Natural killer cell (primary cell): ENCODE data around the gene FOXO1. TPM values are rescaled to one million over a fixed set of nuclear protein-coding genes. Genes with fewer than 3 reads are reported as not detected.

Source experiments
- ATAC-seq, 3 donors: fragments of 150-1000 bp in 2 of 3; fragments of 200-7000 bp in 1 of 3; cut with Tn5 transposase; 1 replicate in 1 of 3; 2 replicates in 2 of 3; pipeline ENCODE4 v1.10.0; 2021; ENCODE audit warnings: mild to moderate bottlenecking in 2 of 3, moderate library complexity in 2 of 3
- DNase-seq, 2 donors: peaks; one replicate each; pipeline versions ENCODE4 v3.0.0 to v3.0.0-alpha.2; 2013 to 2021; ENCODE audit warnings: mixed read lengths in 1 of 2
- H3K27ac ChIP-seq: one replicate; pipeline ENCODE4 v1.5.1; 2013; ENCODE audit warnings: mild to moderate bottlenecking, low read length
- H3K27me3 ChIP-seq: one replicate; pipeline ENCODE4 v1.6.1; 2013; ENCODE audit warnings: low read length; ENCODE audit not compliant: control insufficient read depth, insufficient read depth
- H3K36me3 ChIP-seq: one replicate; pipeline ENCODE4 v1.6.1; 2013; ENCODE audit warnings: low read length; ENCODE audit not compliant: control insufficient read depth, insufficient read depth
- H3K4me1 ChIP-seq: one replicate; pipeline ENCODE4 v1.6.1; 2013; ENCODE audit warnings: low read length; ENCODE audit not compliant: control insufficient read depth, insufficient read depth
- H3K4me3 ChIP-seq: one replicate; pipeline ENCODE4 v1.5.1; 2013; ENCODE audit warnings: low read length
- H3K9me3 ChIP-seq: one replicate; pipeline ENCODE4 v1.6.1; 2013; ENCODE audit warnings: low read length; ENCODE audit not compliant: control insufficient read depth, insufficient read depth
- H3K27ac Mint-ChIP-seq, 2 donors: one replicate each; pipeline ENCODE4 v1.8.0; 2022; ENCODE audit warnings: mild to moderate bottlenecking in 2 of 2, mixed read lengths in 2 of 2, moderate library complexity in 1 of 2
- H3K27me3 Mint-ChIP-seq, 2 donors: one replicate each; pipeline ENCODE4 v1.8.0; 2022; ENCODE audit warnings: low read depth in 2 of 2, mixed read lengths in 2 of 2
- H3K36me3 Mint-ChIP-seq: one replicate; pipeline ENCODE4 v1.8.0; 2022; ENCODE audit warnings: mixed read lengths
- H3K4me1 Mint-ChIP-seq, 2 donors: one replicate each; pipeline ENCODE4 v1.8.0; 2022; ENCODE audit warnings: mixed read lengths in 2 of 2
- H3K4me3 Mint-ChIP-seq: one replicate; pipeline ENCODE4 v1.8.0; 2022; ENCODE audit warnings: mild to moderate bottlenecking, moderate library complexity, mixed read lengths
- H3K9me3 Mint-ChIP-seq, 2 donors: one replicate each; pipeline ENCODE4 v1.8.0; 2022; ENCODE audit warnings: mixed read lengths in 2 of 2
- CTCF ChIP-seq: fragments of 200-600 bp; IDR thresholded peaks from one replicate; pipeline ENCODE4 v1.8.0; 2022; ENCODE audit warnings: antibody characterized with exemption
- WGBS: methylation state at CpG from one replicate; pipeline ENCODE4 v1.1.7; 2013; ENCODE audit warnings: missing lambda C conversion rate; ENCODE audit not compliant: insufficient coverage; 5-methylcytosine and 5-hydroxymethylcytosine counted together
- intact Hi-C: fragments of 100-400 bp; cut with micrococcal nuclease; formaldehyde crosslinking; loops from one replicate; pipeline ENCODE4 v1.14.2; 2022
- total RNA-seq, 4 donors: library from RNA; stranded (reverse); fragments of 120-200 nt in 1 of 4; gene quantifications; one replicate each; pipeline versions ENCODE4 v1.2.3 to v1.2.4, GENCODE V29; 2013 to 2022

Gene FOXO1
- total RNA-seq, 3 donors from 2014 or later (not counting 1 experiment from before 2014, with no cell fraction given), result 23.9 to 29.8 (median 27.6) TPM

GRCh38 chr13:40564342-40565001 is 102.0 kb downstream of the FOXO1 start:
- Mint-ChIP-seq H3K36me3 (no peaks in the 10 kb centered on the region), H3K27ac (peak overlapping the region in 1 of 2 donors; percentile 6), H3K4me1 (peaks cover 56 to 60% of the 10 kb centered on the region in 2 donors), H3K27me3 (peaks cover 2 to 19% of the 10 kb centered on the region in 2 donors), H3K9me3 (no peaks in the 10 kb centered on the region), H3K4me3 (peak overlapping the region; percentile 50)
- no peaks in the 10 kb centered on the region for H3K9me3 ChIP-seq
- peak in 1 of 2 donors; percentile 58 for DNase-seq
- H3K4me1 ChIP-seq, result peaks cover 24% of the 10 kb centered on the region
- H3K36me3 ChIP-seq, result peaks cover 6% of the 10 kb centered on the region
- peaks cover 3% of the 10 kb centered on the region for H3K27me3 ChIP-seq
- no peak overlapping the region for H3K27ac ChIP-seq
- intact Hi-C loops, result no loop called here
- 39% methylated on average over 15 of the region's 15 CpGs for WGBS
- H3K4me3 ChIP-seq, result no peak overlapping the region
- ATAC-seq, result peak; percentile 44 to 56 (median 55)
- TF ChIP-seq CTCF, result no peak

- no peak for TF ChIP-seq CTCF
- ATAC-seq (peak in 2 of 3 donors; percentile 13 to 21), DNase-seq (no peak)
- Histone ChIP-seq H3K4me1 (peaks cover 24% of the 10 kb centered on the region), H3K9me3 (no peaks in the 10 kb centered on the region), H3K4me3 (no peak overlapping the region), H3K27ac (no peak overlapping the region), H3K36me3 (peaks cover 7% of the 10 kb centered on the region), H3K27me3 (peaks cover 3% of the 10 kb centered on the region)
- no peaks in the 10 kb centered on the region for H3K9me3 Mint-ChIP-seq
- H3K4me3 Mint-ChIP-seq, result peak overlapping the region; percentile 41
- no peaks in the 10 kb centered on the region for H3K36me3 Mint-ChIP-seq
- WGBS, result 78% methylated on average over 14 of the region's 14 CpGs
- intact Hi-C loops, result no loop called here
- H3K27me3 Mint-ChIP-seq, result peaks cover 2 to 19% of the 10 kb centered on the region in 2 donors
- peaks cover 53 to 54% of the 10 kb centered on the region in 2 donors for H3K4me1 Mint-ChIP-seq
- H3K27ac Mint-ChIP-seq, result peak overlapping the region; percentile 14 to 35
Observed at GRCh38 chr13:40563350-40564125, 102.9 kb downstream of the FOXO1 start.

GRCh38 chr13:40562975-40563349 is 103.5 kb downstream of the FOXO1 start:
- ATAC-seq (peak; percentile 36 to 59 (median 40)), DNase-seq (peak in 1 of 2 donors; percentile 22)
- Histone ChIP-seq H3K4me3 (no peak overlapping the region), H3K9me3 (no peaks in the 10 kb centered on the region), H3K27me3 (peaks cover 3% of the 10 kb centered on the region), H3K36me3 (peaks cover 7% of the 10 kb centered on the region), H3K27ac (no peak overlapping the region), H3K4me1 (peaks cover 24% of the 10 kb centered on the region)
- intact Hi-C loops, result no loop called here
- TF ChIP-seq CTCF, result no peak
- H3K27me3 Mint-ChIP-seq, result peaks cover 2 to 19% of the 10 kb centered on the region in 2 donors
- H3K9me3 Mint-ChIP-seq, result no peaks in the 10 kb centered on the region
- peak overlapping the region; percentile 41 for H3K4me3 Mint-ChIP-seq
- H3K27ac Mint-ChIP-seq, result peak overlapping the region; percentile 14 to 35
- H3K4me1 Mint-ChIP-seq, result peaks cover 54 to 56% of the 10 kb centered on the region in 2 donors
- H3K36me3 Mint-ChIP-seq, result no peaks in the 10 kb centered on the region
- 5% methylated on average over 6 of the region's 6 CpGs for WGBS
